HPDE6-E6E7 (cell line): ENCODE results near the gene PRSS22.

Source experiments
- DNase-seq: peaks from one replicate; pipeline ENCODE4 v3.0.0; 2011; ENCODE audit warnings: missing footprints; ENCODE audit errors: extremely low spot score

Gene PRSS22

DNA sequence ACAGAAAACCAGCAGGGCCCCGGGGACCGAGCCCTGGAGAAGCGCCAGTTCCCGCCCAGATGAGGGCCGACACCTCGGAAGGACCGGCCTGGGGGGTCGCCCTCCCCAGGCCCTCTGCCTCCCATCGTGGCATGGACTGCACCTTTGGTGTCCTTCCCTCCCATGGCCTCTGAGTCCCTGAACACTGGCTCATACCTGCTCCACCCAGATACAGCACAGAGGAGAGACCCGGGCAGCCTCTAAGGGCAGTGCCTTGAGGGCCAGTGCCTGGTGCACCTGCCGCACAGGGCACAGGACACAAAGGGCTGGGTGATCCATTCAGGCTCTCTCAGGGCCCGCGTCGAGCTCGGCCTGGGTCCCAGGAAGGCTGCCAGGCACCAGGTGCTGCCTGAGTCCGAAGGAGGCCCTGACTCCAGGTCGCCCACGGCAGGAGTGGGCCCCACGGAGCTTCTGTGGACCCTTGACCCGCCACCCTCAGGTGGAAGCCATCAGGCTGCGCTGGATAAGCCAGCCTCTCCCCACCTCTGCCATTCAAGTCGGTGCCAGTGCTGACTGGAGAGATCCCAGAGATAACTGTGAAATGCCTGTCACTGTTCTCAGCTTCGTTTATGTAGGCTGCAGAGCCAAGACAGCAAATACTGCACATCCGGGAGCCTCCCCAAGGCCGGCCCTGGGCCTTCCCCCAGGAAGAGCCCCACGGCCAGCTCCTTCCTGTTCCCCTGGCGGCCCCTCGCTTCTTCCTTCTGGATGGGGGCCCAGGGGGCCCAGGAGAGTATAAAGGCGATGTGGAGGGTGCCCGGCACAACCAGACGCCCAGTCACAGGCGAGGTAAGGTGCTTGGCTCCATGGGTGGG is 28.2 kb downstream of the PRSS22 start, which contains the start of gene ZG16B:
ZG16B (plus strand) TSS at position 803 of the 854 bp plus-strand sequence. CDS start 139 bp downstream, outside the sequence.
- no peak for DNase-seq

DNA sequence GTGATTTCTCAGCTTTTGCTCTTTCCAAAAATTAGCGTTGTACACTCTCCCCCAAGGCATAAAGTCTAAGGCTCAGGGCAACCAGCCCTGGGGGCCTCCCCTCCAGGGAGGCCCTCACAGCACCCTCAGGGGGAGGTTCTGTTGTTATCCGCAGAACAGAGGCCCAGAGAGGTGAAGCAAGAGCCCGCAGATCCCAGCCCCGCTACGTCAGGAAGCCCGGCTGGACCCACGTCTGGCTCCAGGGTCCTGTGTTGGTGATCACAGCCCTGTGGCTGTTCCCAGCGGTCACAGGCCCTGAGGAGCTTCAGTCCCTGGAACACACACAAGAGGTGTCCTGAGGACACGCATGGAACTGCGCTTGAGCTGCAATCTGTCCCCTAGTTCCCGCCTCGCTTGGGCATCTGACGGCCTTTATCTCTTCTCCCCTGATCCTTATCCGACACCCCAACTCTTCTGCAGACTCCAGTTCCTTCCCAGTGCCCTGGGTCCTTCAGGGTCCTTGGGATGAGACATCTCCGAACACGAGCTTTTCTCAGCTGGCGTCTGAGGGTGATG is 29.0 kb downstream of the PRSS22 start:
- DNase-seq, result no peak

DNA sequence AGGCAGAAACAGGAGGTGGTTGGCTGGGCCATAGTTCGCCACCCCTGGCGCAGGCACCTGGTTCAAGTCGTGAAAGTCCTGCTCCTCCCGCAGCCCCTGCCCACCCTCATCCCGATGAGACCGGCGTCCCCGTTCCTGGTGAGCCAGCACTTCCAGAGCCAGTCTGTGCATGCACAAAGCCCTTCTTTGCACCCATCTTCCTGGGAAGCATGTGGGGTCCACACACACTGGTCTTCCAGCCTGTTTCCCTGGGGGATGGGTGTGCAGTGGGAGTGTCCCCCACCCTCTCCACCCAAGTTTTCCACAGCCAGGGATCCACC is 29.5 kb downstream of the PRSS22 start:
- DNase-seq, result no peak

DNA sequence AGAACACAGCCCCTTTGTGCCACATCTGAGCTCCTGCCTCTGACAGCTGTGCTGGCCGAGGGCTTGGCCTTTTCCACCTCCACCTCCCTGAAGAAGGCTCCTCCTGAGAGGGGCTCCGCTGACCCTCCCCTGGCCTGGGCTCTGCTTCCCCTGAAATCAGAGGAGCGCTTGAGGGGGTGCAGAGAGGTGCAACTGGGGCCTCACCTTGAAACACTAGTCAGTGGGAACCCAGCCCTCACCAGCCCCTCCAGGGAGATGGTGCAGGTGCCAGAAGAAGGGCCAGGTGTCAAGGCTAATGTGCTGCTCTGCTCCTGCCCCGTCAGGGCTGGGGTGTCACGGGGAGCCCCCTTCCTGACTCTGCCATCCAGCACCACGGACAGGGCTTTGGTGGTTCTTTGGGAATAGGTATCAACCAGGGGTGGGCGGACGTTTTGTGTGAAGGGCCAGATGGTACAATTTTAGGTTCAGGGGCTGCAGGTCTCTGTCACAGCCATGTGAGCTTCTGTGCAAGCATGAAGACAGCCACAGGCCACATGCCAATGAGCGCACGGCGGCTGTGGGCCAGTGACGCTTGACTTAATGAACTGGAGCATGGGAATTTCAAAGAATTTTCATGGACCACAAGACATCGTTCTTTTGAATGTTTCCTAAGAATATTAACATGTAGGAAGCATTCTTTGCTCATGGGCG is 30.0 kb downstream of the PRSS22 start:
- DNase-seq, result no peak

DNA sequence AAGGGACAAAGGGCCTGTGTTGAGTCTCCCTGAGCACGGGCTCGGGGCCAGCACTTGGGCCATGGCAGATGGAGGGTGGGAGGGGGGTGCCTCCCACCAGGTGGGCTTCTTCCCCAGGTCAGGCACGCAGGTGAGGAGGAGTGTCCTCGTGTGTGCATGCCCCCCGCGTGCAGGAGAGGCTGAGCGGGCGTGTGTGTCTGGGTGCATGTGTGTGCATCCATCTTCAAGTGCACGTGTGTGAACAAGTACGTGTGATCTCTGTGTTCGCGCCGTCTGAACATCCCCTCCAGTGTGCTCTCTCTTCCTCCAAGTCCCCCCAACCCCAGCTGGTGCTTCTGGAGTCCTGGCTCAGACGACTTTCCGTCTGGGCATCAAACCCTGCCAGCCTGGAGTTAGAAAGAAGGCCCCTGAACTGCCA is 30.6 kb downstream of the PRSS22 start:
- no peak for DNase-seq

DNA sequence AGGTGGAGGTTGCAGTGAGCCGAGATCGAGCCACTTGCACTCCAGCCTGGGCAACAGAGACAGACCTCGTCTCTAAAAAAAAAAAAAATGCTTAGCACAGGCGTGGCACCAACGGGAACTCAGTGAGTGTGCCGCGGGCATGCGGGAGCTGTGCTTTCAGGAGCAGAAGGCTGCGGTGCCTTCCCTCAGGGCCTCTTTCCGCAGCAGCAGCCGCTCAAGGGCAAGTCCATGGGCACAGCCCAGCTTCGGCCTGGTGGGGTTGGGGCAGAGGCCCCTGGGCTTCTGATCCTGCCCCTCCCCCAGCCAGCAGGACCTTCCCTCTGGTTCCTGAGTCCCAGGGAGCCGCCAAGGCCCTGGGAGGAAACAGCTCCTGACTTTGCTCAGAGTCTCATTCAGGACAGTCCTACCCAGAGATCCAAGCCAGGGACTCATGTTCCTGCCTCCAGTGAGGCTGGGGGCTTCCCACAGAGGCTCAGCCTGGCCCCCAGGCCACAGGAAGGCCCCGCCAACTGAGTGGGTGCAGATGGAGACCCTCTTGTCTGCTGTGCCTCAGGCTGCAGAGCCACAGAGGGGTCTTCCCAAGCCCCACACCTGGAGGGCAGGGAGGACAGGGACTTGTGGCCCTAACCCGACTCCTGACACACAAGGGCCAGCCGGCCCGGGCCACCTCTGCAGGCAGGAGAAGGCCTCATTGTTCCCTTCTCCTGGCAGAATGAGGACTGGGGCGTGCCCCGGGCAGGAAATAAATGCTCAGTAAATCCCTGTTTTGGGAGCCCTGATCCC is 31.2 kb downstream of the PRSS22 start:
- no peak for DNase-seq

DNA sequence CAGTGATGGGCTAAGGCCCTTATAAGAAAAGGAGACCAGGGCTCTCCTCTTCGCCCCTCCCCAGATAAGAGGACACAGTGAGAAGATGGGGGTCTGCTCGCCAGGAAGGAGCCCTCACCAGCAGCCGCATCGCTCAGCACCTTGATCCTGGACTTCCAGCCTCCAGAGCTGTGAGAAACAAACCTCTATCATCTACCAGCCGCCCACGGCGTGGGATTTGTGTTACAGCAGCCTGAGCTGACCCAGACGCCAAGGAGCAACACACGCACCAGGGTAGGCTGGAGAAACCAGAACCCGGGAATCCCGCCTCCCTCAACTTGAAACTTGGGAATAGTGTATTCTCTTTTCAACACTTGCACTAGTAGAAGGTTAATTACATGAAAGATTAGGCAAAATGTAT is 32.1 kb downstream of the PRSS22 start:
- DNase-seq, result no peak

DNA sequence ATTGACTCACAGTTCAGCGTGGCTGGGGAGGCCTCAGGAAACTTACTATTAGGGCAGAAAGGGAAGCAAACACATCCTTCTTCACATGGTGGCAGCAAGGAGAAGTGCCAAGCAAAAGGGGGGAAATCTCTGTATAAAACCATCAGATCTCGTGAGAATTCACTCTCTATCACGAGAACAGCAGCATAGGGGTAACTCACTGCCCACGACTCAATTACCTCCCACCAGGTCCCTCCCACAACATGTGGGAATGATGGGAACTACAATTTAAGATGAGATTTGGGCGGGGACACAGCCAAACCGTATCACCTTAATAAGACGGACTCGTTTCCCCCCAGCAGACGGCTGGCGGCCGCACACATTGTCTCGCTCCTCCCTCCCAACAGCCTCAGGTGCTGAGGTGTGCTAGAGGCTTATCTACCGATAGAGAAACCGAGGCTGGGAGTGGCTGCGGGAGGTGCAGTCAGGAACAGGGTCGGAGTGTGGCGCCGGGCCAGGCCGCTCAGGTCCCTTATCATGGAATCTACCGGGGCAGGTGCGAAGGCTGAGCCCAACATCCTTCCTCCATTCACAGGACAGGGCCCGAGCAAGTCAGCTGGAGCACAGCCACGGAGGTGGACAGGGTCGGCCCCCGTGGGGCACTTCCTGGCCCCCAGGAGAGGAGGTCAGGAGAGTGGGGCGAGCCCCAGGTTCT is 32.8 kb downstream of the PRSS22 start:
- DNase-seq, result no peak

DNA sequence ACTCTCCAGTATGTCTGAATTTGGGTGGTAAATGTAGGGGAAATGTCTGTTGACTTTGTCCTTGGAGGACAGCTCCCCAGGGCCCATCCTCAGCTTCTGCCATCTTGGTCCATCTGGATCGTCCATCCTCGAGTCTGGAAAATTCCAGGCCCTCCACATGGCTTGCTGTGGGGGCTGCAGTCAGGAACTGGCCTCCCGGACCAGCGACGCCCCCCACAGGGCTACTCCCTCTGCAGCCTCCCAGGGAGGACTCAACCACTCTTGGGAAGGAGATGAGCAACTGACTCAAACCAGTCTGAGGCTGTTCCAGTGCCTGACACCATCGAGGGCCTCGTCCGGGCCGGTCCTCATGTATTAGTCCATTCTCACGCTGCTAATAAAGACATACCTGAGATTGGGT is 33.3 kb downstream of the PRSS22 start:
- DNase-seq, result no peak

DNA sequence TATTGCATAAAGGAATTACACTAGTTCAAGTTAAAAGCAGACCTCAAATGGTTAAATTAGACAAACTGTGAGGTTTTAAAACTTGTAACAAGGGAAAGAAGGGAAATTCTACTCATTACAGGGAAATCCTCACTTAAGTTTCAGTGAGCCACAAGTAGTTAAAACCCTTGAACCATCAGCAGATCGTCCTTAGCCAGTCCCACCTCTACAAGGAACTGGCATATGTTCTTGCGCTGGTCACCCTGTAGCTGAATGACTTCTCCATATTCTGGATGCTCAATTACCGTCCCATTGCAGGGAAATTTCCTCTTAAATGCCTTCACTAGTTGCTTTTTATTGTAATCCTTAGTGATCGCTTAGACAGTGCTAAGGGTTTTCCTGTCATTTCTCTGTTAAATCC is 35.5 kb downstream of the PRSS22 start:
- DNase-seq, result no peak

DNA sequence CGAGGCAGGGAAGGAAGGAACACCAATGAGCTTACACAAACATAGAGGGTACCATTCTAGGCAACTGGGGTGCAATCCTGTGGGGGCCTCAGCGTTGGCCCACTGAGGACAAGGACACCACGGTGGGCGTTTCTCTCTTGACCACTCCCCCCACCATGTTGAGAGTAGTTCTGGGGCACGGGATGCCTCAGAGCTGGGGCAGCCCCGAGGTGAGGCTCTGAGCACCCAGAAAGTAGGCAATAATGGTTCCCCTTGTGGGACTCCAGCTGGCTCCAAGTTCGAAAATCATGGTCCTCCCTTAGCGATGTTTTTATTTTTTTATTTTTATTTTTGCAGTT is 35.8 kb downstream of the PRSS22 start:
- DNase-seq, result no peak

DNA sequence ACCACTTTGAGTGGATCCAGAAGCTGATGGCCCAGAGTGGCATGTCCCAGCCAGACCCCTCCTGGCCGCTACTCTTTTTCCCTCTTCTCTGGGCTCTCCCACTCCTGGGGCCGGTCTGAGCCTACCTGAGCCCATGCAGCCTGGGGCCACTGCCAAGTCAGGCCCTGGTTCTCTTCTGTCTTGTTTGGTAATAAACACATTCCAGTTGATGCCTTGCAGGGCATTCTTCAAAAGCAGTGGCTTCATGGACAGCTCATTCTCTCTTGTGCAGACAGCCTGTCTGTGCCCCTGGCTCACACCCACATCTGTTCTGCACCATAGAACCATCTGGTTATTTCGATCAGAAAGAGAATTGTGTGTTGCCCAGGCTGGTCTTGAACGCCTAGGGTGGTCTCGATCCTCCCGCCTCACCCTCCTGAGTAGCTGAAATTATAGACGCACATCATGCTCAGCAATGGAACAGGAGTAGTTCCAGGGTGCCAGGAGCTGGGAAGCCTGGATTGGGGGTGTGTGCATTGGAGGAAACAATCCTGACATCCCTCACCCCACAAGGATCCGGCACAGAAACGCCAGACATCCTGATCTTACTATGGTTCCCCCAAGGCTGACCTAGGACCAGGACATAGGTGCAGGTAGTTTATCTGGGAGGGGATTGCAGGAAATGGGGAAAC is 36.3 kb downstream of the PRSS22 start:
- DNase-seq, result no peak

DNA sequence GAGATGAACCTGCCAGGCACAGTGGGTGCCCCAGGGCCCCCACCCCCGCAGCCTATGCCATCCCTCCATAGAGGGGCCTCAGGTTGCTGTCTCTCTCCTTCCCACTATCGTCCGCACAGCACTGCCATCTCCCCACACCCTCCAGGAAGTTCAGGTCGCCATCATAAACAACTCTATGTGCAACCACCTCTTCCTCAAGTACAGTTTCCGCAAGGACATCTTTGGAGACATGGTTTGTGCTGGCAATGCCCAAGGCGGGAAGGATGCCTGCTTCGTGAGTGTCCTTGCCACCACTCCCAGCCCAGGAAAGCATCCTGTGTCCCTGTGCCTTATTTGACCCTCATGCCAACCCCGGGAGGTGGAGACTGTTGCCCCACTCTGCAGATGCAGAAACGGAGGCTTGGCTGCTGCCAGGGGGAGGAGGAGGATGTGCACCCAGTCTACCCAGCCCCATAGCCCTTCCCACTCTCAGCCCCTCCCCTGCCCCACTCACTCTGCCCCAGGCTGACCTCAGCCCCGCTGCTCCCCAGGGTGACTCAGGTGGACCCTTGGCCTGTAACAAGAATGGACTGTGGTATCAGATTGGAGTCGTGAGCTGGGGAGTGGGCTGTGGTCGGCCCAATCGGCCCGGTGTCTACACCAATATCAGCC is 37.0 kb downstream of the PRSS22 start:
- no peak for DNase-seq

DNA sequence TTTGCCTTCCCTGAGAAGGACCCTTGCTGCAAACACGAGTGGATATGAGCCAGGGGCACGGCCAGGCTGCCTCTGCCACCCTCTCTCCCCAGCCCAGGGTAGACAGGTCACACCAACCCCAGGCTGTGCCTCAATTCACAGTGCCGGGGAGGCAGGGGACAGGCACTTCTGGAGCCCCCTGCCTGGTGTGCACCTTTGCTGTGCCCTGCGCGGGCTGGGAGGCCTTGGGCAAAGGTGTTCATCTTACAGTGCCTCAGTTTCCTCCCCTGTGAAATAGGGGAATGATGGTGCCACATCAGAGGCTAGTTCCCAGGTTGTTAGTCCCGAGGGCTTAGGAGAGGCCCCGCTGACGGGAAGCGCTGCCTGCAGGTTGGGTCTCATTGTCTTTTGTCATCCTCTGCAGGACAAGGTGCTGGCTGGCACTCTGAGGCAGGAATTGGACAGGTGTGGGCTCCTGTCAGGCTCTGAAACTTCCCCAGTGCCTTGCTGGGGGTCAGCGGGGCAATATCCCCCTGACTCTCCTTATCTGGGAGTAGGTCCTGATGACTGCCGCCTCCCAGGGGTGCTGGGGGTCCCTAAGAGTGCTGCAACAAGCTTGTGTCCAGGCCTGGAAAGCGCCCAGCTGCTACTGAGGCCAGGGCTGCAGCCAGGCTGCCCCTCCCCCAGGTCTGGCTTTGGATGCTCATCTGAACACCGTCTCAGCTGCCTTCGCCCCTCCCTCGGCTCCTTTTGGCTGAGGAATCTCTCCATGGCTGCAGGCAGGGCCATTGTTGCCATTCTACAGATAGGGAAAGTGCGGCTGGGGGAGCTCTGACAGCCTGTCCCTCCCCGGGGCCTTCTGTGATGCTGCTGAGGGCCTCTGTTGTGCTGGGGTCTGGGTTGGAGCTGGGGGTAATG is 37.8 kb downstream of the PRSS22 start:
- no peak for DNase-seq

DNA sequence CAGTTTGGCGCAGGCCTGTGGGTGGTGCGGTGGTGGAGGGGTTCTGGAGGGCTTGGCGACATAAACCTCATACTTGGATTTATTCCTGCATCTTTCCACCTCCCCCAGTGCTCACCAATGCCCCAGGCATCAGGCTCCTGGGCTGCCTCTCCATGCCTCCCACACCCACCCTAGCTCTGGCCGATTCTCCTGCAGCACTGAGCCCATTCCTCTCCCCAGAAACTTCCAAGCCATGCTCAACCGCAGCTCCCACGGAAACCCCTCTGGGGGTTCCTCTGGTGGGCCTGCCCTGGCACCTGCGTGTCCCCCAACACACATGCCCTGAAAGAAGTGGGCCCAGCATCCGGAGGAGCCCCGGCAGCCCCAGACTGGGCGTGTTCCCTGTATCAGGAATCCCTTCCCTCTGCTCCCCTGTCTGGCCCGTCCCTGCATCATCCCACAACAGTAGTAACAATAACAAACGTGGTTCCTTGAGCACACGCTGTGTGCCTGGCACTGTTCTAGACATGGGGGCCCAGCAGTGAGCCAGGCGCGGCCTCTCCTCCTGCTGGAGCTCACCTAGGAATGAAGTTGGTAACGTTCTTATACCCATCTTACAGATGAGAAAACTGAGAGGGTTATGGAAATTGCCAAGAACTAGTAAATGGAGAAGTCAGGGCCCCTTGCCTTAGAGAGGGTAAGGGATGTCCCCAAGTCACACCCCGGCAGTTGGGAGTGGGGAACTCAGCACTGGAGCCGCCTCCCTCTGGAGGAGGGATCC is 38.6 kb downstream of the PRSS22 start:
- DNase-seq, result no peak

DNA sequence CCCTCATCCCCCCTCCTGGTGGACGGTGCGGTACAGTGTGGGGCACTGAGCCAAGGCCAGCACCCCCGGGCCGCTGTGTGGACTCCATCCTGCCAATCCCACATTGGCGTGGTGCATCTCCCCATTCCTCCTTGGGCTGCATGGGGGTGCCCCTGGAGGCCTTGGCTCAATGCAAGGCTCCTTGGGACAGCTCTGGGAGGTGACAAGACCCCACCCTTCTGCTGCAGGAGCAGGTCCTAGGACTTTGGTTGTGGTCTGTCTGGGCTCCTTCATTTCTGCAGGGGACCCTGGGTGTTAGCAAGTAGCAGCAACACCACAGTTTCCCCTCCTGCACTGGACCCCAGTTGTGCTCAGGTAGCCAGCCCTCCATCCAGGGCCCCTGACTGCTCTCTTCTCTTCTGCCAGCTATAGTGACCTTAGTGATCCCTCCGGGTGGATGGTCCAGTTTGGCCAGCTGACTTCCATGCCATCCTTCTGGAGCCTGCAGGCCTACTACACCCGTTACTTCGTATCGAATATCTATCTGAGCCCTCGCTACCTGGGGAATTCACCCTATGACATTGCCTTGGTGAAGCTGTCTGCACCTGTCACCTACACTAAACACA is 39.6 kb downstream of the PRSS22 start:
- no peak for DNase-seq

DNA sequence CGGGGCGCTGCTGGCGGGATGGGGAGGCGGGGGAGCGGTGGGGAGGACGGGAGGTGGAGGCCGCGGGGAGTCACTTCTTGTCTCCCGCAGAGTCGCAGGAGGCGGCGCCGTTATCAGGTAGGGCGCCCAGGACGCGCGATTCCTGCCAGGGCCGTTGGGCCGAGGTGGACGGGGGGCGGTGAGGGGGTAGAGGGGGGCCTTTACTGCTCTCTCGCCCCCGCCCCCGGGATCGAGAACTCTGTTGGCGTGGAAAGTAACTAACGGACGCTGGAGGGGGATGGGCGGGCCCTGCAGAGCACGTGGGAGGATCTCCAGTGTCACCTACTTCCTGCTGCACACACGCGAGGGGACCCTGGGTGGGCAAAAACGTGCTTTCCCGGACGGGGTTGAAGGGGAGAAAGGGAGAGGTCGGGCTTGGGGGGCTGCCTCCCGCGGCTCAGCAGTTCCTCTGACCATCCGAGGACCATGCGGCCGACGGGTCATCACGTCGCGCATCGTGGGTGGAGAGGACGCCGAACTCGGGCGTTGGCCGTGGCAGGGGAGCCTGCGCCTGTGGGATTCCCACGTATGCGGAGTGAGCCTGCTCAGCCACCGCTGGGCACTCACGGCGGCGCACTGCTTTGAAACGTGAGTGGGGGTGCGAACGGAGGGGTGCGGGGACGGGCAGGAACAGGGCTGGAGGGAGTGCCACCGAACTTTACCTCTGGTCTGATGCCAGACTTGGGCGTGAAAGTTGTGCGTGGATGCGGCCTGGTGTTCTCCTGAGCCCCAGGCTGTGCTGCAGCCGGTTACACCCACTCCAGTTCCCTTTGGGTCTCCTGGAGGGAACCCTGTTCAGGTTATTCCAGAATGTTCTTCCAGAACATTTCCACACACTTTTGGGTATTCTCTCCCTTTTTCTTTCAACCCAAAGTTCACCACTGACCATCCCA is 40.4 kb downstream of the PRSS22 start:
- DNase-seq, result no peak
